Activated CD8-positive, alpha-beta T cell treated with anti-CD3 and anti-CD28 coated beads, Interleukin-2, amount 10 ng/mL, durations not matched to agents 7 days and 5 days (primary cell): ENCODE results near the gene NRCAM. TPM values are rescaled to one million over a fixed set of nuclear protein-coding genes. Genes with fewer than 3 reads are reported as not detected.

ENCODE experiments used
- ATAC-seq: fragments of 150-1000 bp; cut with Tn5 transposase; one replicate; pipeline ENCODE4 v1.10.0; 2021; ENCODE audit warnings: moderate library complexity
- CTCF ChIA-PET: fragments of 350-600 bp; sonication (Branson Sonifier 250); formaldehyde crosslinking; loops from one replicate; lab custom pipeline; 2021; ENCODE audit warnings: antibody characterized with exemption; lab: Charles Lee
- POLR2A ChIA-PET: fragments of 350-600 bp; sonication (Branson Sonifier 250); formaldehyde crosslinking; loops from one replicate; lab custom pipeline; 2021; ENCODE audit warnings: antibody characterized with exemption; lab: Charles Lee
- DNase-seq: peaks from one replicate; pipeline ENCODE4 v3.0.0-alpha.2; 2020
- H3K27ac Mint-ChIP-seq: one replicate; pipeline ENCODE4 v1.8.0; 2021; ENCODE audit warnings: mild to moderate bottlenecking, mixed read lengths
- H3K27me3 Mint-ChIP-seq: one replicate; pipeline ENCODE4 v1.8.0; 2021; ENCODE audit warnings: low read depth, mixed read lengths
- H3K36me3 Mint-ChIP-seq: one replicate; pipeline ENCODE4 v1.8.0; 2021; ENCODE audit warnings: low read depth, mixed read lengths
- H3K4me1 Mint-ChIP-seq: one replicate; pipeline ENCODE4 v1.8.0; 2021; ENCODE audit warnings: low read depth, mixed read lengths
- H3K4me3 Mint-ChIP-seq: one replicate; pipeline ENCODE4 v1.8.0; 2021; ENCODE audit warnings: mild to moderate bottlenecking, mixed read lengths
- H3K9me3 Mint-ChIP-seq: one replicate; pipeline ENCODE4 v1.8.0; 2022; ENCODE audit warnings: mixed read lengths; ENCODE audit not compliant: insufficient read depth
- total RNA-seq, 2 experiments: library from RNA; stranded (reverse); gene quantifications; one replicate each; pipeline ENCODE4 v1.2.3, GENCODE V29; 2021

Gene NRCAM
- total RNA-seq, 2 experiments from 2014 or later, result 0.05 to 0.47 TPM

DNA sequence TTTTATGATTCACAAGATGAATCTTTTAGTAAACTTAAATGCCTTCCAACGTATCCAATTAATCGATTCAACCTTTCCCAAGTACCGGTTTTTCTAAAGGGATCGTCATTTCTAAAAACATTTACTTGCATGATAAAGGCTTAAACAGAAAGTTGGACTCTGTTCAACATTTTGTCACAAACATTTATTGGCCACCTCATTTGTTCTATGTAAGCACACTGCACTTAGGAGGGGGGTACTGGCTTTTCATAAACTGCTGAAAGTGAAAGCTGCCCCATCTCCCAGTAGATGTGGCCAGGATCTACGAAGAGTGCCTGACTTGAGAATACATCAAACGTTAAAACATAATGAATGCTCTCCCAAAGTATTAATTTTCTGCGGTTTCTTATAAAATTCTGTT lies 288.8 kb downstream of the NRCAM start:
- Mint-ChIP-seq H3K4me3 (no peak overlapping the region), H3K36me3 (no peaks in the 10 kb centered on the region), H3K27me3 (no peaks in the 10 kb centered on the region), H3K27ac (no peak overlapping the region), H3K9me3 (no peaks in the 10 kb centered on the region), H3K4me1 (no peaks in the 10 kb centered on the region)
- ChIA-PET CTCF (no interaction called here), POLR2A (no interaction called here)
- ATAC-seq (no peak), DNase-seq (no peak)

DNA sequence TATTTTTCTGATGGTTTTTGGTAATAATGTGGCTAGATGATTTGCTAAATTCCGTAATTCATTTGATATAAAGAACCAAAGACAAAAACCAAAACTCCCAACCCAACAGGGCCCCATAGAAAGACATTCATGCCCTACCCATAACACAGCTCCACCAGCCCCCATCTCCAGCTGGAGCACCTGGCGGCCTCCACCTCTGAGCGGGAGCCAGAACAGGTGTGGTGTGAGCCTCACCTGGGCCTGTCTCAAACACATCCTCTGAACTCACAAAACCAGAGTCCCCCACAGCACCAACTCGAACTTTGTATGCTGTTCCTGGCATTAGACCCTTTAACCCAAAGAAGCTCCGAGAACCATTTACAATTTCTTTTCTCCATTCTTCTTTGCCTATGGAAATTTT lies 289.5 kb downstream of the NRCAM start:
- H3K9me3 Mint-ChIP-seq, result no peaks in the 10 kb centered on the region
- ChIA-PET CTCF (no interaction called here), POLR2A (no interaction called here)
- H3K36me3 Mint-ChIP-seq, result no peaks in the 10 kb centered on the region
- ATAC-seq, result no peak
- H3K27ac Mint-ChIP-seq, result no peak overlapping the region
- H3K27me3 Mint-ChIP-seq, result no peaks in the 10 kb centered on the region
- no peaks in the 10 kb centered on the region for H3K4me1 Mint-ChIP-seq
- no peak overlapping the region for H3K4me3 Mint-ChIP-seq
- DNase-seq, result no peak

DNA sequence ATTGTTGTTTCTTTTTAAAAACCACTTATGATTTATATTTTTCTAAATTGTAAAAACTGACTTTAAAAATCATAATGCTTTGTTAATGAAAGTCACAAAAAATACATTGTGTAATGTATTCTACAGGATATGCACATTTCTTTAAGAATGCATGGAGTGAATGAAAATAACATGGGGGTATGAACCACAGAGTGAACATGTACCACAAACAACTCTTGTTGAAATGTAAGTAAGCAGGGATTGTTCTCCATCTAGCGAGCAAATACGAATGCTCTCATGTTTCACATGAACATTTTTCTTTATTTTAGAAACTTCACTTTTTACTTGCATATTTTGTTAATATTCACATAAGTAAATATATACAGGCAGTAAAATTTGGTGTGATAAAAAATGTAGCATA lies 290.5 kb downstream of the NRCAM start:
- DNase-seq (no peak), ATAC-seq (no peak)
- CTCF ChIA-PET, result no interaction called here
- Mint-ChIP-seq H3K36me3 (no peaks in the 10 kb centered on the region), H3K27ac (no peak overlapping the region), H3K4me1 (no peaks in the 10 kb centered on the region), H3K4me3 (no peak overlapping the region), H3K9me3 (no peaks in the 10 kb centered on the region), H3K27me3 (peaks cover 2% of the 10 kb centered on the region)
- POLR2A ChIA-PET, result no interaction called here

DNA sequence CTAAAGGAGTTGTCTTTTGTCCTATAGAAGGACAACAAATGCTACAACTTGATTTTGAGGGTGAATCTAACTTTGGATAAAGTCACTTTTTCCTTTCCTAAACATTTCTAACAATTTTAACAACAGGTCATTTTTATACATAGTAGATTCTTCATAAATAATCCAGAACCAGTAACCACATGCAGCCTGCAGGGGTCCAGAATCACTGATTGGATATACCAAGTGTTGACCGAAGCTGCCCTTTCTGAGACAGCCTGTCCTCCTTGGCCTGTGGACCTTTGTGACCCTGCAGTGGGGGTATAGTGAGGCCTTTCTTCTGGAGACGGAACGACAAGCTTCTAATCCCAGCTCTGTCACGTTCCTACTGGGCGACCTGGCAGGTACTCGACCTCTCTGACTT lies 291.3 kb downstream of the NRCAM start:
- no peak overlapping the region for H3K4me3 Mint-ChIP-seq
- no peak for DNase-seq
- ChIA-PET POLR2A (no interaction called here), CTCF (no interaction called here)
- H3K9me3 Mint-ChIP-seq, result no peaks in the 10 kb centered on the region
- no peak overlapping the region for H3K27ac Mint-ChIP-seq
- peaks cover 2% of the 10 kb centered on the region for H3K27me3 Mint-ChIP-seq
- no peaks in the 10 kb centered on the region for H3K36me3 Mint-ChIP-seq
- ATAC-seq, result no peak
- no peaks in the 10 kb centered on the region for H3K4me1 Mint-ChIP-seq

DNA sequence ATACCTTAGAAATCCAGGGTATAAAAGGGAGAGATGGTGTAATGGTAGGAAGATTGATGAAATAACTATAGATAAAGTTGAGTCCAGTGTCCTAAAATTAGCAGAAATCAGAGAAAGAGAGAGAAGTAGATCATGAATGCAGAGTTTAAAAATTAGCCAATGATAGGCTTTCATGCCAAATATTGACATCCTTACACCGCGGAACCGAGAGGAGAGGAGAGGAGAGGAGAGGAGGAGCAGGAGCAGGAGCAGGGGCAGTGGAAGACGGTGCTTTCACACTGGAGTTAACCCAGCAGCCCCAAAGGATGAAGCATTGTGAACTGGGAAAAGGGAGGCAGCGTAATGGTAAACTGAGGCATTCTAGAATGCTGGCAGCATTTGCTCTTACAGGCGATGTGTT lies 291.9 kb downstream of the NRCAM start:
- CTCF ChIA-PET, result no interaction called here
- no peak for ATAC-seq
- Mint-ChIP-seq H3K27ac (no peak overlapping the region), H3K4me1 (no peaks in the 10 kb centered on the region), H3K4me3 (no peak overlapping the region), H3K9me3 (no peaks in the 10 kb centered on the region), H3K27me3 (peaks cover 2% of the 10 kb centered on the region), H3K36me3 (no peaks in the 10 kb centered on the region)
- POLR2A ChIA-PET, result no interaction called here
- no peak for DNase-seq

DNA sequence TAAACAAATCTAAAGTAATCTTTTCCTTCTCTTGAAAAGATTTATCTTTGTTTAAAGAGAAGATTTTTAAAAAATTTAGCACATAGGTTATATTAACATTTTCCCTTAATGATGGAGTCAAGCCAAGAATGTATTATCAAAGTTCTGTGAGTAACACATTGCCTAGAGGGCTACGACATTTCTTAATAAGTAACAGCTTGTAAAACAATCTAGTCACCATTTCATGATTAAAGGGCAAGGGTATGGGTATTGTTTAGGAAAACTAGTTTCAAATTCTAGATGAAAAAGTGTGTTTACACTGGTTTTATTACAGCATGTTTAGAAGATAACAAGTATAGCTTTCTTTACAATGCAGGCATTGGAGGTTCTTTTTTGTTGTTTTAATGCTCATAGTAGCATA lies 297.5 kb downstream of the NRCAM start:
- no peak for ATAC-seq
- Mint-ChIP-seq H3K9me3 (no peaks in the 10 kb centered on the region), H3K27ac (no peak overlapping the region), H3K4me1 (no peaks in the 10 kb centered on the region), H3K27me3 (peaks cover 2% of the 10 kb centered on the region), H3K36me3 (no peaks in the 10 kb centered on the region), H3K4me3 (no peak overlapping the region)
- CTCF ChIA-PET, result no interaction called here
- DNase-seq, result no peak
- POLR2A ChIA-PET, result no interaction called here

GRCh38 chr7:108157606-108158335 lies 298.5 kb downstream of the NRCAM start:
- peaks cover 2% of the 10 kb centered on the region for H3K27me3 Mint-ChIP-seq
- no peak overlapping the region for H3K27ac Mint-ChIP-seq
- ATAC-seq (no peak), DNase-seq (no peak)
- no peaks in the 10 kb centered on the region for H3K4me1 Mint-ChIP-seq
- no peak overlapping the region for H3K4me3 Mint-ChIP-seq
- no peaks in the 10 kb centered on the region for H3K36me3 Mint-ChIP-seq
- CTCF ChIA-PET, result interaction anchor here (1.8 kb wide), 1 partner anchor 12 kb away, joined by 5 read pairs; no protein-coding TSS in a partner anchor
- H3K9me3 Mint-ChIP-seq, result no peaks in the 10 kb centered on the region
- POLR2A ChIA-PET, result no interaction called here

DNA sequence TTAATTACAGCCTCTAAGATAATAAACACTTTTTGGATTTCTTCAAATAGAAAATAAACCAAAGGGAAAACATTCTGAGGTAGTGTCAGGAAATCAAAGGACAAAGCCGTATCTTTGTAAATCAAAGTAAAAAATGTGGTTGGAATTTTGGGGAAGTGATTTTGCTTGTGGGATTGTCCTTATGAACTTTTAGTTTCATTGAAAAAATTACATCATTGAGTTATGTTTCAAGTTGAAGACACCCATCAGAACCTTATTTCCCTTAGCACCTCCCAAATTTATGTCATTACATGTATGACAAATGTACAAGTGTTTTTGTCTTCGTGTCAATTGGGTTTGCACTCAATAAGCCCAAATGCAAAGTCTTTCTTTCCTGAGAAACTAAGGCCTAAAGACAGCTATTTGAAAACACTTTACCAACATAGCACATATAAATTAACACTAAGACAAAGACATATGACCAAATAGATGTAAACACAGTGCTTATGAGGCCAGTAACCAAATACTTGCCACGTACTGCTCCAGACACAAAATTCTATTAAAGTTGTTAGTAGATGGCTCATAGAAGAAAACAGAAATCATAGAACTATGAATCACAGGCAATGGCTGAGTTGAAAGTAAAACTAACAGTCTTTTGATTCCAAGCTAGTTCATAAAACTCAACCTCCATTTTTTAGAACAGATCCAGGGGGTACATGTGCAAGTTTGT lies 299.2 kb downstream of the NRCAM start:
- no peaks in the 10 kb centered on the region for H3K4me1 Mint-ChIP-seq
- POLR2A ChIA-PET, result no interaction called here
- H3K27ac Mint-ChIP-seq, result no peak overlapping the region
- peaks cover 2% of the 10 kb centered on the region for H3K27me3 Mint-ChIP-seq
- ATAC-seq (no peak), DNase-seq (no peak)
- CTCF ChIA-PET, result interaction anchor here (1.8 kb wide), 1 partner anchor 11 kb away, joined by 5 read pairs; no protein-coding TSS in a partner anchor
- H3K9me3 Mint-ChIP-seq, result no peaks in the 10 kb centered on the region
- no peak overlapping the region for H3K4me3 Mint-ChIP-seq
- no peaks in the 10 kb centered on the region for H3K36me3 Mint-ChIP-seq

GRCh38 chr7:108152198-108152597 lies 304.0 kb downstream of the NRCAM start:
- DNase-seq (no peak), ATAC-seq (no peak)
- Mint-ChIP-seq H3K36me3 (no peaks in the 10 kb centered on the region), H3K4me3 (no peak overlapping the region), H3K9me3 (no peaks in the 10 kb centered on the region), H3K27me3 (no peaks in the 10 kb centered on the region), H3K4me1 (peaks cover 4% of the 10 kb centered on the region), H3K27ac (no peak overlapping the region)
- ChIA-PET CTCF (no interaction called here), POLR2A (no interaction called here)

DNA sequence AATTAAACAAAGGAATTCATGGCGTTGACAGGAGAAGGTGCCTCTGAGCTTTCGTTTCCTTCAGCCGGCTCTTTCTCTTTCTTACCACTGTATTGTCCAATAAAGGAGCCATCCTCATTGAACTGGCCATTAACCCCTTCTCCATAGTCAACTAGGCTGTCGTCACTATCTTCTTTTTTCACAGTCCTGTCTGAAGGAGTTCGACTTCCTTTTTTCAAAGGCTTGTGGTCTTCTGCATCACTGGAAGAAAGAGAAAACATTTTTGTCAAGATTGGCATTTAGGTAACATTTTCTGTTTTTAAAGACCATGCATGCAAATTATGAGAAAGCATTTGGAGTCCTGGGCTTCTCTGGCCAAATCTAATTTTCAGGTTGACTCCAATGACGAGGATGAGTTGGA lies 306.3 kb downstream of the NRCAM start:
- ChIA-PET POLR2A (no interaction called here), CTCF (no interaction called here)
- Mint-ChIP-seq H3K36me3 (no peaks in the 10 kb centered on the region), H3K4me3 (no peak overlapping the region), H3K27me3 (no peaks in the 10 kb centered on the region), H3K4me1 (peaks cover 4% of the 10 kb centered on the region), H3K27ac (no peak overlapping the region), H3K9me3 (no peaks in the 10 kb centered on the region)
- DNase-seq (no peak), ATAC-seq (no peak)

DNA sequence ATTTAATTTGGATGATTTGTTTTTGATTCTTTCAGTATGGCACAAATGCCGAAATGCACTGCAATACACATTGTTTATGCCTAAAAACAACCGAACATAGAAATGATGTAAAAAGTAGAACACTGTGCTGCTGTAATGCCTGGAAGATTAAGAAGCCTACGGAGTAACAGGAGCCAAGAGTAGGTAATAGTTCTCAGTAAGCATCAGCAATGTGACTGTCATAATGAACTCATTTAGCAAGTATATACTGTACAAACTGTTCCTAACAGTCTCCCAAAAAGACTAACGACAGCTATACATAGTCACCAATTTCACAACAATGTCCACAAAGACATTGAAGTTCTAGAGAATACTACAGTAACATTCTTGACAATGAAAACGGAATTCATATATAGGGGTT lies 307.1 kb downstream of the NRCAM start:
- Mint-ChIP-seq H3K27ac (no peak overlapping the region), H3K4me3 (no peak overlapping the region), H3K36me3 (no peaks in the 10 kb centered on the region), H3K4me1 (peaks cover 4% of the 10 kb centered on the region), H3K27me3 (no peaks in the 10 kb centered on the region), H3K9me3 (no peaks in the 10 kb centered on the region)
- DNase-seq, result no peak
- ATAC-seq, result no peak
- ChIA-PET CTCF (no interaction called here), POLR2A (no interaction called here)

DNA sequence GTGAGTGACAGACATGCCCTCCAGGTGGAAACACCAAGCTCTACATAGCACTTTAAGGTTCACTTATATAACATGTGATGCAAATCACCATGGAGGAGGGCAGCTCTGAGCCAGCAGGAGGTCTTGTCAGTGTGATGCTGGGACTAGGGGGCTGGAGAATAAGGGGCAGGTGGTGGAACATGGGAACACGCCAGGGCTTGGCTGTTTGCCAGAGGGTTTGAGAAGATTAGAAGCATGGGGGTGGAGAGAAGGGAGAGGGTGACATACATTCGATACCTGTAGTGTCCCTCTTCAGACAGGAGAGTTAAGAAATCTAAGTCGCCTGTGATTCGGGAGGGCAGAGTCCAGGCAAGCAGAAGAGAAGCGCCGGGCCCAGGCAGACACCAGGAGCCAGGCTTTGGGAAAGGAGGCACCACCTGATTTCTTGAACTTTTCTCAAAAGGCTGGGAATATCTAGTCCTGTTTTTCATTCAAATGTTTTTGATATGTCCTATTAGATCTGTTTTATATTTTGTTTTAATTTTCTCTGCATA lies 309.1 kb downstream of the NRCAM start:
- Mint-ChIP-seq H3K27ac (no peak overlapping the region), H3K4me3 (no peak overlapping the region), H3K27me3 (no peaks in the 10 kb centered on the region), H3K36me3 (no peaks in the 10 kb centered on the region), H3K4me1 (peaks cover 4% of the 10 kb centered on the region), H3K9me3 (no peaks in the 10 kb centered on the region)
- DNase-seq (no peak), ATAC-seq (no peak)
- ChIA-PET CTCF (interaction anchor here (0.6 to 3.4 kb wide), 5 partner anchors 12 to 38 kb away, joined by 3 to 60 read pairs (median 20); no protein-coding TSS in a partner anchor), POLR2A (no interaction called here)
